GM12801 (cell line): ENCODE data around the gene SLC1A3.

Experiments used
- TF ChIP-seq, protein P1 (sequence below): IDR thresholded peaks from one replicate; pipeline ENCODE4 v1.5.1; 2011; ENCODE audit warnings: control low read depth; ENCODE audit not compliant: insufficient read length; ENCODE audit errors: extremely low read depth

Gene SLC1A3

DNA sequence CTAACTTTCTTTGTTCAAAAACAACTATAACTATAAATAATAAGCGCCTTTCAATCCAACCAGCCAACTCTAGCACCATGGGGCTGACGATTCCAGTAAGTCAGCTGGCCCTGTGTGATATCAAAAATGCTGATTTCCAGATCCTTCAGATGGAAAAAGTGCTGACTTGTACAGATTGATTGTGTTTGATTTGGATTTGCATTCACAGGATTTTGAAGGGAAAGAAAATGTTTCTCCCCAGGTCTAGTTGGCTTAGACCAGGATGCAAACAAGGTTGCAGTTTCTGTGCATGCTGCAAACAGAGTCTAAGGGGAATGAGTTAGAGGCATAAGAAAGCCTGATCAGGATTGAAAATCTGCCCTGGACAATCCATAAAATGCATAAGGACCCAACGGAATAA lies 68.9 kb downstream of the SLC1A3 start:
- TF ChIP-seq, protein P1, sequence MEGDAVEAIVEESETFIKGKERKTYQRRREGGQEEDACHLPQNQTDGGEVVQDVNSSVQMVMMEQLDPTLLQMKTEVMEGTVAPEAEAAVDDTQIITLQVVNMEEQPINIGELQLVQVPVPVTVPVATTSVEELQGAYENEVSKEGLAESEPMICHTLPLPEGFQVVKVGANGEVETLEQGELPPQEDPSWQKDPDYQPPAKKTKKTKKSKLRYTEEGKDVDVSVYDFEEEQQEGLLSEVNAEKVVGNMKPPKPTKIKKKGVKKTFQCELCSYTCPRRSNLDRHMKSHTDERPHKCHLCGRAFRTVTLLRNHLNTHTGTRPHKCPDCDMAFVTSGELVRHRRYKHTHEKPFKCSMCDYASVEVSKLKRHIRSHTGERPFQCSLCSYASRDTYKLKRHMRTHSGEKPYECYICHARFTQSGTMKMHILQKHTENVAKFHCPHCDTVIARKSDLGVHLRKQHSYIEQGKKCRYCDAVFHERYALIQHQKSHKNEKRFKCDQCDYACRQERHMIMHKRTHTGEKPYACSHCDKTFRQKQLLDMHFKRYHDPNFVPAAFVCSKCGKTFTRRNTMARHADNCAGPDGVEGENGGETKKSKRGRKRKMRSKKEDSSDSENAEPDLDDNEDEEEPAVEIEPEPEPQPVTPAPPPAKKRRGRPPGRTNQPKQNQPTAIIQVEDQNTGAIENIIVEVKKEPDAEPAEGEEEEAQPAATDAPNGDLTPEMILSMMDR: no peak

- TF ChIP-seq, protein P1: no peak
Measured at GRCh38 chr5:36679221-36679989, 73.0 kb downstream of the SLC1A3 start.

DNA sequence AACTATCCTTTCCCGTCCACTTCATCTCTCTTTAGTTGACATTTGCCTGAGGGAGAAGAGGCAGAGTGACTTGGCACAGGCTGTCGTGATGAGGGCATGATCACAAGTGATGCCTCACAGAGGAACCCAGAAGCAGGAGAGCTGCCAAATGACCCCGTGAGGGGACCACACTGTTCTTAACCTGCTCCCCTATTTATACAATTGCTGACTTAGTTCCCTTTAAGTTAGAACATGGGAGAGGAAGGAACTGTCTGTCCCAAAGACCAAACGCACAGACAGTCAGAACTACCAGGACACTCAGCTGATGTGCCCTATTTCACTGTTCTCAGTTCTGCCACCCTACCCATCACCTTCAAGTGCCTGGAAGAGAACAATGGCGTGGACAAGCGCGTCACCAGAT lies 73.7 kb downstream of the SLC1A3 start:
- TF ChIP-seq, protein P1: no peak

DNA sequence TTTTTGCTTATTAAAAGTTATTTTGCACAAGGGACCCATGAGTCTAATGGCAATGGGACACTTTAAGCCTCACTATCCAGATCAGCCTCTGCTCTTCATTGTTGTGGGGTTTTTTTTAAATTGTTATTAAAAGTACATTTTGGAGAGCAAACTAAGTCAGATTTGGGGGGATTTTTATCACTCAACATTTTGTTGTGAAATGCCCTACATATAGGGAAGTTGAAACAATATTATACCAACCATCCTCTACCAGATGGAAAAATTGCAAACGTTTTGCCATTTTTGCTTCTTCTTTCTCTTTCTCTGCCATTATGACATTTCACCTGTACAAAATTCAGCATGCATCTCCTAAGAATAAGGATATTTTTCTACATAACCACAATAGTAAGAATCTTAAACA lies 75.3 kb downstream of the SLC1A3 start:
- TF ChIP-seq, protein P1: no peak

DNA sequence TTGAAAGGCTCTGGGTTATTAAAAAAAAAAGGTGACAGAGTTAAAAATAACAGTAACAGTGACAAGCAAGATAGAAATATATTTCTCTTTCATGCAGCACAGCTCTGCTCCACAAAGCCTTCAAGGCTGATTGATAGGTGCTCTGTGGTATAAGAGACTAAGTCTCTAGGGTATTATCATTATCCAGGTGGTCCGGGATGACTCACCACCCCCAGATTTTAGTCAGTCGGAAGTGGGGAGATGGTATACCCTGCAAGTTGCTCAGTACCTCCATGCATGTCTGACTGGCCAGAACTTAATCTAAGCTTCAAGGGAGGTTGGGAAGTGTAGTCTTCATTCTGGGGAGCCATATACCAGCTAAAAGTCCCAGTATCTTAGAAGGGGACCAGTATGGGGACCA lies 76.1 kb downstream of the SLC1A3 start:
- TF ChIP-seq, protein P1: no peak

GRCh38 chr5:36683821-36684434 lies 77.5 kb downstream of the SLC1A3 start:
- TF ChIP-seq, protein P1: no peak

DNA sequence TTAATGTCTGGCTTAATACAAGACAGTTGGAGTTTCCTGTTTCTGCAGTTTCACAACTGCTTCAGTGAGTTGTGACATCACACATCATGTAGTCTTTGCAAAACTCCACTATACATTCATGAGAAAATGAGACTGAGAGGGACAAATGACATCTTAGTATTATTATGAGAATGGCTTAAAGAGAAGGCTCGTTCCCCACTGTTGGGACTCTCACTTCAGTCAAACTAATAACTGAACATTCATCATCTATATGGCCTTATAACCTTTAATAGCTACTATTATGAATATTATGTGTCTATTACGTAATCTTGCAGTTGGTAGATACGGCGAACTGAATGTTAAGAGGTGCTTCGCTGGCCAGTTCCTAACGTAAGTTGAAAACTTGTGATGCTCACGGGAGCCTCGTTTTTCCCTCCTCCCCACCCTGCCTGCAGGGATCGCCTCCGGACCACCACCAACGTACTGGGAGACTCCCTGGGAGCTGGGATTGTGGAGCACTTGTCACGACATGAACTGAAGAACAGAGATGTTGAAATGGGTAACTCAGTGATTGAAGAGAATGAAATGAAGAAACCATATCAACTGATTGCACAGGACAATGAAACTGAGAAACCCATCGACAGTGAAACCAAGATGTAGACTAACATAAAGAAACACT lies 79.4 kb downstream of the SLC1A3 start:
- TF ChIP-seq, protein P1: no peak
